Inferior parietal cortex (tissue), 1 donor: ENCODE data around the gene ZFY.

Experiments
- DNase-seq: peaks from one replicate; pipeline ENCODE4 v3.0.0-alpha.2; 2016; ENCODE audit errors: extremely low spot score

The ZFY gene

DNA sequence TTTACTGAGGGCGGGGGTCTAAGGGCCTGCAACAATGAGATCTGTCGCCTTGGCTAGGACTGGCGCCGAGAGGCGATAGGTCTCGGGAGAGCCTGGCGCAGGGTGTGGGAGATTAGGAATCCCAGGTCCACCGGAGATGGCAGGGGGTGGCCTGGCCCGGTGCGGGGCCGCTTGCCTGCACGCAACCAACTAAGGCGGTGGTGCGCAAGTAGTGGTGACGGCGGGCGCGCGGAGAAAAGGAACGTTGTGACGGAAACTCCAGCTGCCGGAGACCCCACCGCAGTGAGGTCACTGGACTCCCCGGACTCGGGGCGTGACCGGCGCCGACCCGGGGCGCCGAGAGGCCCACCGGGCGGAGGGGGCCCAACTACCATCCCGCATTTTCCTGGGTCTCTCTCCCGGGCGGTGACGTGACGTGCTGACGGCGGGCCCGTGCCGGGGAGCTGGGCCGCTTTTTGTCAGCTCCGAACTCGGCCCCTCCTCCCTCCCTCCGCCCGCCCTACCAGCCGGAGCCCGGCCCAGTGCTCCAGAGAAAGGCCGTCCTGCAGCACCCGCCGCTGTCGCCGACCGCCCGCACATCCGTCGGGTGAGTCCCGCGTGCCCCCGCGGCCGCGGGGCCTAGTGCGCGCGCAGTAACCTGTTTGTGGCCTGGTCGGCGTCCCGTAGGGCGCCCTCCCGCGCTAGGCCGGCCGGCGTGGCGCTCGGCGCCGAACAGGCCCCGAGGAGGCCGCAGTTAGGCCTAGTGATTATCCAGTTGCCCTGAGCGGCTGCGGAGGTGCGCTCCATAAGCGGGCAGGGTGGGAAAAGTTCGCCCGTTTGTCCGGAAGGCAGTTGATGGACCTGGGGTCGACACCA, at the start of gene ZFY:
Gene ZFY (plus strand): TSS at position 521 of the 855 bp plus-strand sequence. CDS start 18,556 bp downstream, outside the sequence.
- peak; percentile 8 for DNase-seq

DNA sequence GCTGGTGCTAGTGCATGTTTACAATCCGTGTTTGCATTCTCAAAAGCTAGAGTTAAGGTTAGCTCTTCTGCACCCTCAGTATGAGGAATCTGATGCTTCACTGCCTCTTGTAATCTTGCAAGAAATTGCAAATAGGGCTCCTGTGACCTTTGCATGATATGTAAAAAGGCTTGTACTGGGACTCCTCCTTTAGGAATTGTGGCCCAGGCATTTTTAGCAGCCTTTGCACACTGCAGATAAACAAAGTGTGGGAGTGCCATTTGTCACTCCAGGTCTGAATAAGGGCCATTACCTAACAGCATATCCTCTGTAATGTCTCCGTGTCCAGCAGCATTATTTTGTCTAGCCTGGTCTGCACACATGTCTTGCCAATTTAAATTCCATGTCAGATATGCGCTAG, 49.3 kb upstream of the ZFY start:
- DNase-seq: no peak

- DNase-seq: no peak
Observed at GRCh38 chrY:2887386-2887785, 47.8 kb upstream of the ZFY start.

GRCh38 chrY:2887955-2888354, 47.2 kb upstream of the ZFY start:
- no peak for DNase-seq

- no peak for DNase-seq
Observed at GRCh38 chrY:2893471-2893870, 41.7 kb upstream of the ZFY start.

DNA sequence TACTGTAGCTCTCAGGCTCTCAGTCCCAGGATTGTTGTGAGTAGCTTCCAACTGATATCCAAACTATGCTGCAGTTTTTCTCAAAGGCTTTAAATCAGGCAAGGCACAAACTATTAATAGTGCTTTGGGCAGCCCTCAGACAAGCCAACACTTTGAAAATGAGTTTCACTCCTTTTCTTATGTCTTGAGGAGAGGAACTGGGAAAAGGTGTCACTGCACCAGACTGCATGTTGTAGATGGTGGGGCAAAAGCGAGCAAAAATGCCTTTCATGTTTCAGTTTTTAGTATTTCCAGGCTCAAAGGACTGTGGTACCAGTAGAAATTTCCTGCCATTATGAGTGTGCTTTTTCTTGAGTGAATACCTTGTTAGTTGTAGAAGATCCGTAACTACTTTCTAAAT, 39.1 kb upstream of the ZFY start:
- no peak for DNase-seq

DNA sequence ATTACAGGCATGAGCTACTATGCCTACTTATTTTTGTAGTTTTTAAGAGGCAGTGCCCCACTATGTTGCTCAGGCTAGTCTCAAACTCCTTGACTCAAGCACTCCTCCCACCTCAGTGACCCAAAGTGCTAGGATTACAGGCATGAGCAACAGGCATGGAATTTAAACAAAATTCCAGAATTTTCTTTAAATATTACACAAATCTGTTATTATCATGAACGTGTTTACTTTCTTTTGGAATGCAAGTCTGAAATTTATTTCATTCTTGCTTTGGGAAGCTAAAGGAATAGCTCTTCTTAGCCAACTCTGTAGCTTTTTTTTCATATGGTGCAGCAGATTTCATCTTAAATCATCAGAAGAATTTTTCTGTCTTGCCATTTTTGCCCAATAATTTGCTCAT, 27.8 kb upstream of the ZFY start:
- DNase-seq: no peak

- no peak for DNase-seq
Observed at GRCh38 chrY:2913066-2913815, 21.9 kb upstream of the ZFY start.

GRCh38 chrY:2934078-2934477, 1.1 kb upstream of the ZFY start:
- no peak for DNase-seq

- DNase-seq: peak; percentile 78
Observed at GRCh38 chrY:2935716-2936435, 695 bp downstream of the ZFY start.

- no peak for DNase-seq
Observed at GRCh38 chrY:2936436-2936750, 1.2 kb downstream of the ZFY start.

DNA sequence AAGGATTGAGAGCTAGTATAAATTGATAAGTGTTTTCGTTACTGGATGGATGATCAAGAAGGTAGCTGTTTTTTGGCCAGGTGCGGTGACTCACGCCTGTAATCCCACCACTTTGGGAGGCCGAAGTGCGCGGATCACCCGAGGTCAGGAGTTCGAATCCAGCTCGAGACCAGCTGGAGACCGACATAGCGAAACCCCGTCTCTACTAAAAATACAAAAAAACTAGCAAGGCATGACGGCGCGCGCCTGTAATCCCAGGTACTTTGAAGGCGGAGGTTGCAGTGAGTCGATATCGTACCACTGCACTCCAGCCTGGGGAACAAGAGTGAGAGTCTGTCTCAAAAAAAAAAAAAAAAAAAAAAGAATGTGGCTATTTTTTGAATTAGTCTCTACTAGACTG, 2.0 kb downstream of the ZFY start:
- no peak for DNase-seq

DNA sequence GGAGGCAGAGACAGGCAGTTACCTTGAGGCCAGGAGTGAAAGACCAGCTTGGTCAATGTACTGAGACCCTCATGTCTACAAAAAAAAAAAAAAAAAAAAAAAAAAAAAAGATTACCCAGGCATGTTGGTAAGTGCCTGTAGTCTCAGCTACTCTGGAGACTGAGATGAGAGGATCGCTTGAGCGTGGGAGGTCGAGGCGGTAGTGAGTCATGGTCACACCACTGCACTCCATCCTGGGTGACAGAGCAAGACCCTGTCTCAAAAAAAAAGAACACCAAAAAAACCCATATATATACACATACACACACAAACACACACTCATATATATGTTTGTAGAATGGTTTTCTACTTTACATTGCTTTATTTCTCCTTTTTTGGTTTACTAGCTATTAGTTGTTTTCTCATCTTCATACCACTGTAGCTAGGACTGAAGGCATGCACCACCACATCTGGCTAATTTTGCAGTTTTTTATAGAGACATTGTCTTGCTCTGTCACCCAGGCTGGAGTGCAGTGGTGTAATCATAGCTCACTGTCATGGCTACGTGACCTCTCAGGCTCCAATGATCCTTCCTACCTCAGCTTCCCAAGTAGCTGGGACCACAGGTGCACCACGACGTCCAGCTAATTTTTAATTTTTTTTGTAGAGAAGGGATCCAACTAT, 14.5 kb downstream of the ZFY start:
- no peak for DNase-seq

GRCh38 chrY:2950655-2951054, 15.5 kb downstream of the ZFY start:
- no peak for DNase-seq

GRCh38 chrY:2952912-2953311, 17.7 kb downstream of the ZFY start:
- no peak for DNase-seq

- DNase-seq: no peak
Observed at GRCh38 chrY:2954735-2955134, 19.6 kb downstream of the ZFY start.

DNA sequence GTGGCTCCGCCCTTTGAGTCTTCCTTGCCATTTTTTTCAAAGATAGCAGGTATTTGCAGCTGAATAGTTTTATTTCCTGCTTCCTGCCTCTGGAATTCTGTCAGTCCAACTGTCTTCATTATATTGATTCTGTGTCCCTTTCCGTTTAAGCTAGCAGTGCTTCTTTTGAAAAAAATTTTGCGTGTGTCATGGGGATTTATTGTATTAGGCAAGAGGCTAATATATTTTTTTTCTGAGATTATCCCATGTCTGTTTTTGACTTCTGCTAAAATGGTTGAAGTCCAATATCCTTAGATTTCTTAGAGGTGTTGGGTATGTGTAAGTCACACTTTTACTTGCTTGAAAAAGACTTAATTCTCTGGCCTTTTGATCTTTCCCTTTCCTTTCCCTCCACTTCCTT, 20.4 kb downstream of the ZFY start:
- no peak for DNase-seq

- DNase-seq: no peak
Observed at GRCh38 chrY:2962061-2962460, 26.9 kb downstream of the ZFY start.

DNA sequence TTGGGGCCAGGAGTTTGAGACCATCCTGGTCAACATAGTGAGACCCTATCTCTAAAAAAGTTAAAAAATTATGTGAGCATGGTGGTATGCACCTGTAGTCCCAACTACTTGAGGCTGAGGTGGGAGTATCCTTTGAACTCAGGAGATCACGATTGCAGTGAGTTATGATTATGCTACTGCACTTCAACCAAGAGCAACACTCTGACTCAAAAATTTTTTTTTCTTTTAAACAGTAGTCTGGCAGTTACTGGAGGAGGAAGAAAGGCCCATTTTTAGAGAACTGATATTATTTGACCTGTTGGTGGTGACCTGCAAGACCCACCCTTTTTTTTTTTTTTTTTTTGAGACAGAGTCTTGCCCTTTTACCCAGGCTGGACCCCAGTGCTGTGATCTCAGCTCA, 29.6 kb downstream of the ZFY start:
- DNase-seq: no peak

- no peak for DNase-seq
Observed at GRCh38 chrY:2965629-2966028, 30.4 kb downstream of the ZFY start.

- no peak for DNase-seq
Observed at GRCh38 chrY:2969561-2969960, 34.4 kb downstream of the ZFY start.

- no peak for DNase-seq
Observed at GRCh38 chrY:2972708-2973107, 37.5 kb downstream of the ZFY start.
